Breast epithelium (tissue), 4 donors: Measurements from ENCODE around the gene TTLL1. TPM values are rescaled to one million over a fixed set of nuclear protein-coding genes. Genes with fewer than 3 reads are reported as not detected.
"Not testable (repeated sequence)": the region's sequence is repeated elsewhere in the genome, so short reads cannot be mapped to it uniquely, and the experiment has no call there.

Experiments
- DNase-seq, 2 donors: peaks; one replicate each; pipeline ENCODE4 v3.0.0-alpha.2; 2019; ENCODE audit warnings: low spot score in 2 of 2
- H3K27ac ChIP-seq, 2 donors: fragments of 200-600 bp; sonication (generic) in 1 of 2; one replicate each; pipeline ENCODE4 v1.5.1; 2016 to 2019; ENCODE audit warnings: mild to moderate bottlenecking in 1 of 2
- H3K27me3 ChIP-seq, 2 donors: fragments of 200-600 bp; sonication (generic) in 1 of 2; one replicate each; pipeline versions ENCODE4 v1.5.1 to v1.6.0; 2017 to 2019; ENCODE audit warnings: control low read depth in 1 of 2, mild to moderate bottlenecking in 1 of 2
- H3K36me3 ChIP-seq: fragments of 200-600 bp; one replicate; pipeline ENCODE4 v1.5.1; 2019
- H3K4me1 ChIP-seq, 2 donors: fragments of 200-600 bp; sonication (generic); one replicate each; pipeline ENCODE4 v1.5.1; 2016 to 2019; ENCODE audit warnings: control low read depth in 1 of 2
- H3K4me3 ChIP-seq, 3 donors: fragments of 200-600 bp; sonication (generic); 1 replicate in 2 of 3; 2 replicates in 1 of 3; pipeline ENCODE4 v1.5.1; 2016 to 2019; ENCODE audit warnings: mild to moderate bottlenecking in 3 of 3, moderate library complexity in 2 of 3
- H3K9me3 ChIP-seq, 2 donors: fragments of 200-600 bp; sonication (generic) in 1 of 2; one replicate each; pipeline ENCODE4 v1.5.1; 2016 to 2019; ENCODE audit warnings: control low read depth in 1 of 2
- POLR2A ChIP-seq: fragments of 450-650 bp; IDR thresholded peaks from one replicate; pipeline ENCODE4 v1.6.1; 2016; ENCODE audit warnings: antibody characterized with exemption, mild to moderate bottlenecking, moderate library complexity
- POLR2AphosphoS5 ChIP-seq, 3 donors: sonication (generic); formaldehyde crosslinking; IDR thresholded peaks; one replicate each; pipeline ENCODE4 v1.6.1; 2017; ENCODE audit warnings: antibody characterized with exemption in 3 of 3
- intact Hi-C: fragments of 100-400 bp; cut with DNase I; formaldehyde crosslinking; loops from one replicate; pipeline ENCODE4 v1.15.1; 2023; ENCODE audit warnings: low total_unique reads
- total RNA-seq, 3 donors: library from RNA; depleted of rRNA; stranded (reverse); fragments of >200 nt; gene quantifications; one replicate each; pipeline ENCODE4 v1.1.0, GENCODE V29; 2016
- TF ChIP-seq, protein P1 (sequence below), 3 donors: fragments of 450-650 bp; IDR thresholded peaks; one replicate each; pipeline ENCODE4 v1.5.1; 2016 to 2017; ENCODE audit warnings: antibody characterized with exemption in 3 of 3, mild to moderate bottlenecking in 3 of 3, moderate library complexity in 3 of 3

The TTLL1 gene
- total RNA-seq, 3 donors from 2014 or later = 4.6 to 6.4 (median 5.2) TPM

DNA sequence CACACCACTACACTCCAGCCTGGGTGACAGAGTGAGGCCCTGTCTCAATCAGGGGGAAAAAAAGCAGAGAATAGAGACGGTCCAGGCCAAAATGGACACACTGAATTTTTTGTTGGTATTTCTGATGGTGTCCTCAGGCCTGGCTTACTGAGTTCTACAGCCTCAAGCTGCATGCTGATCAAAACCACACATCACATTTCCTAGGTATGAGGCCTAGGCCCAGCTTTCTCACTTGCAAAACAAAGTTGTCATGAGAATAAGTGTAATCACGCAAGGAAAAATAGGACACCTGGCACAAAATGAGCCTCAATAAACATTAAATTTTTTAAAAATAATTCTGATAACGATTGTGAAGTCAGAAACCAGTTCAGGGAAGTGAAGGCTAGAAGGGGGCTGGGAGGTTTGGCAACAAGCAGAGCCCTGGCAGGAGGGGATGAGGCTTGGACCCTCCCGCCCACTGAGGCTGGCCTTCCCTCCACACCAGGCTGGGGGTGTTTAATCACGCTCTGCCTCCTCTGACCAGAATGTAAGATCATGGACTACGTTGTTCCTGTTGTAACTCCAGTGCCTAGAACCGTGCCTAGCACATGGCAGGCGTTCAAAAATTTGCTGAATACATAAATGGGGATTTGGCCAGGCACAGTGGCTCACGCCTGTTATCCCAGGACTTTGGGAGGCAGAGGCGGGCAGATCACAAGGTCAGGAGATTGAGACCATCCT, 92.4 kb downstream of the TTLL1 start:
- no peak for DNase-seq
- Histone ChIP-seq H3K4me3 (no peak overlapping the region), H3K4me1 (peaks cover 18 to 35% of the 10 kb centered on the region in 2 donors), H3K36me3 (no peaks in the 10 kb centered on the region), H3K27me3 (no peaks in the 10 kb centered on the region), H3K27ac (peak overlapping the region; percentile 91 to 95), H3K9me3 (no peaks in the 10 kb centered on the region)
- TF ChIP-seq POLR2A = no peak
- no peak for TF ChIP-seq POLR2AphosphoS5 (IDR thresholded peaks at IDR 0.05)
- TF ChIP-seq, protein P1, sequence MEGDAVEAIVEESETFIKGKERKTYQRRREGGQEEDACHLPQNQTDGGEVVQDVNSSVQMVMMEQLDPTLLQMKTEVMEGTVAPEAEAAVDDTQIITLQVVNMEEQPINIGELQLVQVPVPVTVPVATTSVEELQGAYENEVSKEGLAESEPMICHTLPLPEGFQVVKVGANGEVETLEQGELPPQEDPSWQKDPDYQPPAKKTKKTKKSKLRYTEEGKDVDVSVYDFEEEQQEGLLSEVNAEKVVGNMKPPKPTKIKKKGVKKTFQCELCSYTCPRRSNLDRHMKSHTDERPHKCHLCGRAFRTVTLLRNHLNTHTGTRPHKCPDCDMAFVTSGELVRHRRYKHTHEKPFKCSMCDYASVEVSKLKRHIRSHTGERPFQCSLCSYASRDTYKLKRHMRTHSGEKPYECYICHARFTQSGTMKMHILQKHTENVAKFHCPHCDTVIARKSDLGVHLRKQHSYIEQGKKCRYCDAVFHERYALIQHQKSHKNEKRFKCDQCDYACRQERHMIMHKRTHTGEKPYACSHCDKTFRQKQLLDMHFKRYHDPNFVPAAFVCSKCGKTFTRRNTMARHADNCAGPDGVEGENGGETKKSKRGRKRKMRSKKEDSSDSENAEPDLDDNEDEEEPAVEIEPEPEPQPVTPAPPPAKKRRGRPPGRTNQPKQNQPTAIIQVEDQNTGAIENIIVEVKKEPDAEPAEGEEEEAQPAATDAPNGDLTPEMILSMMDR (IDR thresholded peaks at IDR 0.05) = no peak
- intact Hi-C loops = no loop called here

DNA sequence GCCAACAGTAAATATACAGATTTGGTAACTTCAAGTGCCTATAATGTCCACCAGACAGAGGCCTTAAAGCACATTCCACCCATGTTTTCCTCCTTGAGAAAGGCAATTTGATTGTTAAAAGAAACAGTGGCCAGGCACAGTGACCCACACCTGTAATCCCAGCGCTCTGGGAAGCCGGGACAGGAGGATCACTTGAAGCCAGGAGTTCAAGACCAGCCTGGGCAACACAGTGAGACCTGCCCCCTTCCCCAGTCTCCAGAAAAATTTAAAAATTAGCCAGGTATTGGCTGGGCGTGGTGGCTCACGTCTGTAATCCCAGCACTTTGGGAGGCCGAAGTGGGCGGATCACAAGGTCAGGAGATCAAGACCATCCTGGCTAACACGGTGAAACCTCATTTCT, 93.5 kb downstream of the TTLL1 start:
- H3K36me3 ChIP-seq, H3K4me3 ChIP-seq, intact Hi-C loops, H3K9me3 ChIP-seq, H3K27me3 ChIP-seq, DNase-seq: not testable (repeated sequence)
- Histone ChIP-seq H3K27ac (peak overlapping the region; percentile 91 to 95), H3K4me1 (peaks cover 18 to 35% of the 10 kb centered on the region in 2 donors)

DNA sequence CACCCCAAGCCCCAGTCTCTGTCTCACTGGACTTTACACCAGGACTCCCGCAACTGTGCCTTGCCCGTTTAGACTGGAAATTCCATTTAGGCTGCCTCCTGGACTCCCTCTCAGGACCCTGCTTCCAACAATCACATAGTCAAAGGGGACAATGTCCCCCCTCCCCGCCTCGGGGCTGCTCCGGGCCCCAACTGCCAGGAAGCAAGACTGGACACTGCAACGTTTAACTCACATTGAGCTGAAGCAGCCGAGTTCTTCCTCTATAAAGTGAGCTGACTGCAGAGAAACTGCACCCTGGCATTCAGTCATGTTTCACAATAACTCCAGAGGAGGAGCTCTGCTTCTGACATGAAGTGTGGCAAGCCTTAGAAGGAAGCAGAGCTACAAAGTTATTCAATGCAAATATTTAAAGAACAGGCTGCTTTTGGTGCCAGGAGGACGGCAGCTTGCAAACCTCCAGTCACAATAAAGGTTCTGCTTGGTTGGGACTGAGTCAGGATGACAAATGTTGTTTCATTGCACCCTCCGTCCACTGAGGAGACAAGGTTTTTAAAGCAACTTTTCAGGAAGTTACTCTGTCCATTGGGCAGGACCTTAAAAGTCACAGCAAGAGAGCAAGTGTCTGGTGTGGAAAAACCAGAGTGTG, 94.2 kb downstream of the TTLL1 start:
- peak in 1 of 2 donors; percentile 83 for DNase-seq
- TF ChIP-seq POLR2AphosphoS5 (IDR thresholded peaks at IDR 0.05) = peak; percentile 21 to 66 (median 56)
- TF ChIP-seq, protein P1 (IDR thresholded peaks at IDR 0.05) = no peak
- peak; percentile 13 for TF ChIP-seq POLR2A
- no peaks in the 10 kb centered on the region for H3K27me3 ChIP-seq
- no peaks in the 10 kb centered on the region for H3K36me3 ChIP-seq
- intact Hi-C loops = loop anchor here (1.0 kb wide), 1 partner anchor 37 kb away; no protein-coding TSS in a partner anchor
- peak overlapping the region in 2 of 3 donors; percentile 25 to 54 for H3K4me3 ChIP-seq
- no peaks in the 10 kb centered on the region for H3K9me3 ChIP-seq
- peak overlapping the region; percentile 91 to 95 for H3K27ac ChIP-seq
- H3K4me1 ChIP-seq = peaks cover 18 to 35% of the 10 kb centered on the region in 2 donors

DNA sequence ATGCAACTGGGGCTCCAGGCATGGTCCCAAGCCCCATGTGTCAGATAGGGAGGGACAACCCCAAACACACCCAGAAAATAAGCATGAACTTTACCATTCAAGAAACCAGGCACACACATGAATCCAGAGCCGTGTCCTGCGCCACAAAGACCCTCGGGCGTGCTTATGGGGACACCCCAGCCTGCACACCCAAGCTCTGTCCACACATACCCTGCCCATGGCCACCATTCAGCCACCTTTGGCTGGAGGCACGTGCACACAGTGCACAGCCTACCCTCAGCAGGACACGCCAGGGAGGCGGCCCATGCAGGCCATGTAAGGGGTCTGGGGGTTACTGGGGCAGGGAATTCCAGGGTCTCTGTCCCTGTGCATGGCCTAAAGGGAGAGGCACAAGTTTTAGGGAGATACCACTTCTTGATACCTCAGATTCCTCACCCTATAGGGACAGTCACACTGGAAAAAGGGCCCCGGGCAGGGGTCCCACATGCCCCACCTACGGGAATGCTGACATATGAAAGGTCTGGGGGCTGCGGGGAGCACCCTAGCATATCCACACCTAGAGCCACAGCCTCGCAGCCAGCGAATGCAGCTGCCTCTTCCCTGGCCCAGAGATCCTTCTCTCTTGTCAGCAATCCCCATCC, 94.8 kb downstream of the TTLL1 start:
- H3K27me3 ChIP-seq = no peaks in the 10 kb centered on the region
- no peaks in the 10 kb centered on the region for H3K9me3 ChIP-seq
- intact Hi-C loops = loop anchor here (1.0 kb wide), 1 partner anchor 38 kb away; no protein-coding TSS in a partner anchor
- H3K4me1 ChIP-seq = peaks cover 18 to 35% of the 10 kb centered on the region in 2 donors
- peak overlapping the region in 2 of 3 donors; percentile 25 to 54 for H3K4me3 ChIP-seq
- peak overlapping the region; percentile 91 to 95 for H3K27ac ChIP-seq
- no peak for DNase-seq
- no peak for TF ChIP-seq POLR2AphosphoS5 (IDR thresholded peaks at IDR 0.05)
- TF ChIP-seq, protein P1 (IDR thresholded peaks at IDR 0.05) = no peak
- H3K36me3 ChIP-seq = no peaks in the 10 kb centered on the region

DNA sequence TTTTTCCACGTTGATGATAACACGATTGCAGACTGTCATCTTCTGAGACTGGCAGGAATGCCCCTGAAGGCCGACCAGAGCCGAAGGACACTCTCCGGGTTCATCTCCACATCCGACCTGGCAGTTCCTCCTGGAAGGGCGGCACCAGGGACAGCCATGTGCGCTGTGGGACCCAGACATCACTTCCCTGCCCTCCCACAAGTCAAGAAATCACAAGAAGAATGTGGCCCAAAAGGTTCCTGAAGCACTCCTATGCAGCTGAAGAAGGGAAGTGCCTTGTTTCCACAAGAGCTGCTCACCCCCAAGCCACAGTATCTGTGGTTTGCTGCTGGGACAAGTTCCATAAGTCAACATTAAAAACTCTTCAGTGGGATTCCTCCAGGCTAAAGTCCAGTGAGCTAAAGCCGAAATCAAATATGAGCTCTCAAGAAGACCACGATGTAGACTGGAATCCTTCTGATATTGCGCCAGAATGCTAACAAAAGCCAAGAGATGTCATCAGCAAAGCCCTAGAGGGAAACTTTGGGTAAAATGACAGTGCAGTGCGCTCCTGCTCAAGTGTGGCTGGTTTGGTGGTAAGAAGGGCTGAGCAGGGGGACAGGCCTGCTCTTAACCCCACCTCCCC, 95.4 kb downstream of the TTLL1 start:
- Histone ChIP-seq H3K4me1 (peaks cover 18 to 35% of the 10 kb centered on the region in 2 donors), H3K27me3 (no peaks in the 10 kb centered on the region), H3K27ac (peak overlapping the region; percentile 91 to 95), H3K4me3 (peak overlapping the region in 1 of 3 donors; percentile 54), H3K9me3 (no peaks in the 10 kb centered on the region), H3K36me3 (no peaks in the 10 kb centered on the region)
- DNase-seq = no peak
- intact Hi-C loops = loop anchor here (1.0 kb wide), 1 partner anchor 39 kb away; no protein-coding TSS in a partner anchor
- TF ChIP-seq POLR2AphosphoS5 (IDR thresholded peaks at IDR 0.05) (peak in 1 of 3 donors; percentile 39), POLR2A (no peak)
- TF ChIP-seq, protein P1 (IDR thresholded peaks at IDR 0.05) = no peak
